Measurements from ENCODE around the gene THOP1. TPM values are rescaled to one million over a fixed set of nuclear protein-coding genes. Genes with fewer than 3 reads are reported as not detected.

The THOP1 gene
- total RNA-seq, 1 experiment from 2014 or later: 114 TPM

GRCh38 chr19:2759362-2759761, 25.9 kb upstream of the THOP1 start:
- Mint-ChIP-seq H3K4me1 (ENCODE audit: insufficient read depth, unreplicated experiment) (no peaks in the 10 kb centered on the region), H3K4me3 (ENCODE audit: unreplicated experiment) (no peak overlapping the region), H3K36me3 (ENCODE audit: insufficient read depth, unreplicated experiment) (peaks cover 56% of the 10 kb centered on the region), H3K27ac (ENCODE audit: low read depth, unreplicated experiment) (no peak overlapping the region), H3K9me3 (ENCODE audit: unreplicated experiment) (no peaks in the 10 kb centered on the region), H3K27me3 (ENCODE audit: insufficient read depth, unreplicated experiment) (no peaks in the 10 kb centered on the region)
- DNase-seq (ENCODE audit: unreplicated experiment): no peak
- intact Hi-C loops (cut with micrococcal nuclease): no loop called here
- CTCF ChIA-PET: interaction anchor here (0.6 to 1.1 kb wide), 3 partner anchors 9 to 55 kb away, joined by 3 to 4 read pairs (median 3); no protein-coding TSS in a partner anchor
- TF ChIP-seq, protein P1, sequence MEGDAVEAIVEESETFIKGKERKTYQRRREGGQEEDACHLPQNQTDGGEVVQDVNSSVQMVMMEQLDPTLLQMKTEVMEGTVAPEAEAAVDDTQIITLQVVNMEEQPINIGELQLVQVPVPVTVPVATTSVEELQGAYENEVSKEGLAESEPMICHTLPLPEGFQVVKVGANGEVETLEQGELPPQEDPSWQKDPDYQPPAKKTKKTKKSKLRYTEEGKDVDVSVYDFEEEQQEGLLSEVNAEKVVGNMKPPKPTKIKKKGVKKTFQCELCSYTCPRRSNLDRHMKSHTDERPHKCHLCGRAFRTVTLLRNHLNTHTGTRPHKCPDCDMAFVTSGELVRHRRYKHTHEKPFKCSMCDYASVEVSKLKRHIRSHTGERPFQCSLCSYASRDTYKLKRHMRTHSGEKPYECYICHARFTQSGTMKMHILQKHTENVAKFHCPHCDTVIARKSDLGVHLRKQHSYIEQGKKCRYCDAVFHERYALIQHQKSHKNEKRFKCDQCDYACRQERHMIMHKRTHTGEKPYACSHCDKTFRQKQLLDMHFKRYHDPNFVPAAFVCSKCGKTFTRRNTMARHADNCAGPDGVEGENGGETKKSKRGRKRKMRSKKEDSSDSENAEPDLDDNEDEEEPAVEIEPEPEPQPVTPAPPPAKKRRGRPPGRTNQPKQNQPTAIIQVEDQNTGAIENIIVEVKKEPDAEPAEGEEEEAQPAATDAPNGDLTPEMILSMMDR (IDR thresholded peaks at IDR 0.05; ENCODE audit: unreplicated experiment): no peak
- POLR2A ChIA-PET: interaction anchor here (0.9 kb wide), 1 partner anchor 20 kb away, joined by 5 read pairs; no protein-coding TSS in a partner anchor
- BruUV-seq (replicated peaks): no TSS peak

DNA sequence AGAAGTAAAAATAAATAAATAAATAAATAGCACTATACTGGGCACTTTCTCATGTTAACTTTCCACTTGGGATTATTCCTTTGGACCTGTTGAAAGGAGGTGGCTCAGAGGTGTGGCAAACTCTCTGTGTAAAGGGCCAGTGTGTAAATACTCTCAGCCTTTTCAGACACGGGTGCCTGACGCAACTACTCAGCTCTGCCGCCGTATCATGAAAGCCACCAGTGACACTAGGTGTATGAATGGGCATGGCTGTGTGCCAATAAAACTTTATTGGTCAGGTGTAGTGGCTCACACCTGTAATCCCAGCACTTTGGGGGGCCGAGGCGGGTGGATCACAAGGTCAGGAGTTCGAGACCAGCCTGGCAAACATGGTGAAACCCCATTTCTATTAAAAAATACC, 25.3 kb upstream of the THOP1 start:
- H3K4me1 Mint-ChIP-seq (ENCODE audit: insufficient read depth, unreplicated experiment): no peaks in the 10 kb centered on the region
- no peak overlapping the region for H3K4me3 Mint-ChIP-seq (ENCODE audit: unreplicated experiment)
- H3K27me3 Mint-ChIP-seq (ENCODE audit: insufficient read depth, unreplicated experiment): no peaks in the 10 kb centered on the region
- intact Hi-C loops (cut with micrococcal nuclease): no loop called here
- no peak for DNase-seq (ENCODE audit: unreplicated experiment)
- TF ChIP-seq, protein P1 (IDR thresholded peaks at IDR 0.05; ENCODE audit: unreplicated experiment): no peak
- no TSS peak for BruUV-seq (replicated peaks)
- POLR2A ChIA-PET: interaction anchor here (0.9 kb wide), 1 partner anchor 21 kb away, joined by 5 read pairs; no protein-coding TSS in a partner anchor
- no peaks in the 10 kb centered on the region for H3K9me3 Mint-ChIP-seq (ENCODE audit: unreplicated experiment)
- H3K36me3 Mint-ChIP-seq (ENCODE audit: insufficient read depth, unreplicated experiment): peaks cover 58% of the 10 kb centered on the region
- CTCF ChIA-PET: interaction anchor here (1.1 kb wide), 1 partner anchor 28 kb away, joined by 3 read pairs; no protein-coding TSS in a partner anchor
- no peak overlapping the region for H3K27ac Mint-ChIP-seq (ENCODE audit: low read depth, unreplicated experiment)

DNA sequence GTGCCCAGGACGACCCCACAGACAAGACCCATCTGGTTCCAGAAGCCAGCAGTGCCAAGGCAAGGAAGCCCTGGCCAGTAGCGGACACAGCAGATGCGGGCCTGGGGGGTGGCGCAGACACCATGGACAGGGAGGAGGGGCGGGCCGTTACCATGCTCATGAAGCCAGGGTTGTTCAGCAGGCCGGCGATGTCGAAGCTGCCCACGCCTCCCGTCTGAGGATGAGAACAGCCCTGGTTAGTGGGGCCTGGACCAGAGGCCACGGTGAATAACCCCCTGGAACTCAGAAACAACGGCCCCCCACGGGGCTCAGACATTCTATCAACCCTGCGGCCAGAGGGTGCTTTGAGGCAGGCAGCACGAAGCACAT, 24.0 kb upstream of the THOP1 start:
- CTCF ChIA-PET: no interaction called here
- no peak overlapping the region for H3K4me3 Mint-ChIP-seq (ENCODE audit: unreplicated experiment)
- no peak overlapping the region for H3K27ac Mint-ChIP-seq (ENCODE audit: low read depth, unreplicated experiment)
- peaks cover 63% of the 10 kb centered on the region for H3K36me3 Mint-ChIP-seq (ENCODE audit: insufficient read depth, unreplicated experiment)
- DNase-seq (ENCODE audit: unreplicated experiment): no peak
- TF ChIP-seq, protein P1 (IDR thresholded peaks at IDR 0.05; ENCODE audit: unreplicated experiment): no peak
- intact Hi-C loops (cut with micrococcal nuclease): no loop called here
- no TSS peak for BruUV-seq (replicated peaks)
- POLR2A ChIA-PET: no interaction called here
- no peaks in the 10 kb centered on the region for H3K4me1 Mint-ChIP-seq (ENCODE audit: insufficient read depth, unreplicated experiment)
- no peaks in the 10 kb centered on the region for H3K27me3 Mint-ChIP-seq (ENCODE audit: insufficient read depth, unreplicated experiment)
- no peaks in the 10 kb centered on the region for H3K9me3 Mint-ChIP-seq (ENCODE audit: unreplicated experiment)

DNA sequence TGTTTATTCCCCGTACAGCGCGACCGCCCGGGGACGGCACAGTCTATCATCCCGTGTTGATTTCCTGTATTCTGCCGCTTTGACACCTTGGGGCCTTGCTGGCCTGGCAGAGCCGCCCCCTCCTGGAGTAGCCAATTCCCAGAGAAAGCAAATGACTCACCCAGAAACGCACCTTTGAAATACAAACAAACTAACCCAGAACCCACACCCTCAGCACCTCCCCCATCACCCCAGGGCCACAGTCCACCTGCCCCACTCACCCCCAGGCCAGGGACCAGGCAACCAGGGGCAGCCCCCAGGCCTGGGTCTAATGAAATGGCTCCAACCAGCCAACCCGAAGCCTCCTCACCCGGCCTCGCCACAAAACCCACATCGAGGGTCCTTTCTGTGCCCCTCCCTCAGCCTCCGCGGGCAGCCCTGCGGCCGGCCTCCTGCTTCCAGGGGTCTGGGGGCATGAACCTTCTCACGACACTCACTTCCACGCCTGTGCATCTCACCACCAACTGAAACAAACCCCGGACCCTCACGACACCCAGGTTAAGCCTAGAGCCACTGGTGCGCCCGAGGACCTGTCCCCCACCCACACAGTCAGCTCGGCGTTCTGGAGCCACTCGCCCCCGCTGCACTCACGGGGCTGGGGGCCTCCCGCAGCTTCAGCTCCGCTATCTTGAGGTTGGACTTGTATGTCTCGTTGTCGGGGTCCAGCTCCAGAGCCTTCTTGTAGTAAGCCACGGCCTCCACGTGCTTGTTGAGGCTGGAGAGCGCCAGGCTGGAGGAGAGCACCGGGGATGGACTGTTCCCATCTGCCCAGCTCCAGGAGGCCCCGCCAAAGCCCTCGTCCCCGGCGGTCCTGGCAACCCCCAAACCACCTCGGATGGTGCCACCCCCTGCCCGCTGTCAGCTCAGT, 23.2 kb upstream of the THOP1 start:
- ChIA-PET POLR2A (no interaction called here), CTCF (no interaction called here)
- Mint-ChIP-seq H3K27ac (ENCODE audit: low read depth, unreplicated experiment) (no peak overlapping the region), H3K4me3 (ENCODE audit: unreplicated experiment) (no peak overlapping the region), H3K27me3 (ENCODE audit: insufficient read depth, unreplicated experiment) (no peaks in the 10 kb centered on the region), H3K4me1 (ENCODE audit: insufficient read depth, unreplicated experiment) (no peaks in the 10 kb centered on the region), H3K9me3 (ENCODE audit: unreplicated experiment) (no peaks in the 10 kb centered on the region), H3K36me3 (ENCODE audit: insufficient read depth, unreplicated experiment) (peaks cover 67% of the 10 kb centered on the region)
- no peak for DNase-seq (ENCODE audit: unreplicated experiment)
- intact Hi-C loops (cut with micrococcal nuclease): no loop called here
- TF ChIP-seq, protein P1 (IDR thresholded peaks at IDR 0.05; ENCODE audit: unreplicated experiment): no peak
- BruUV-seq (replicated peaks): no TSS peak

Data from MCF 10A (cell line).